HG02610 (cell line): ENCODE data around the gene FANCM.

Source experiments
- ATAC-seq: cut with Tn5 transposase; IDR thresholded peaks from one replicate; pipeline ENCODE4 v1.9.1; 2021; ENCODE audit warnings: mild to moderate bottlenecking, moderate library complexity; ENCODE audit not compliant: unreplicated experiment

The FANCM gene, protein sequence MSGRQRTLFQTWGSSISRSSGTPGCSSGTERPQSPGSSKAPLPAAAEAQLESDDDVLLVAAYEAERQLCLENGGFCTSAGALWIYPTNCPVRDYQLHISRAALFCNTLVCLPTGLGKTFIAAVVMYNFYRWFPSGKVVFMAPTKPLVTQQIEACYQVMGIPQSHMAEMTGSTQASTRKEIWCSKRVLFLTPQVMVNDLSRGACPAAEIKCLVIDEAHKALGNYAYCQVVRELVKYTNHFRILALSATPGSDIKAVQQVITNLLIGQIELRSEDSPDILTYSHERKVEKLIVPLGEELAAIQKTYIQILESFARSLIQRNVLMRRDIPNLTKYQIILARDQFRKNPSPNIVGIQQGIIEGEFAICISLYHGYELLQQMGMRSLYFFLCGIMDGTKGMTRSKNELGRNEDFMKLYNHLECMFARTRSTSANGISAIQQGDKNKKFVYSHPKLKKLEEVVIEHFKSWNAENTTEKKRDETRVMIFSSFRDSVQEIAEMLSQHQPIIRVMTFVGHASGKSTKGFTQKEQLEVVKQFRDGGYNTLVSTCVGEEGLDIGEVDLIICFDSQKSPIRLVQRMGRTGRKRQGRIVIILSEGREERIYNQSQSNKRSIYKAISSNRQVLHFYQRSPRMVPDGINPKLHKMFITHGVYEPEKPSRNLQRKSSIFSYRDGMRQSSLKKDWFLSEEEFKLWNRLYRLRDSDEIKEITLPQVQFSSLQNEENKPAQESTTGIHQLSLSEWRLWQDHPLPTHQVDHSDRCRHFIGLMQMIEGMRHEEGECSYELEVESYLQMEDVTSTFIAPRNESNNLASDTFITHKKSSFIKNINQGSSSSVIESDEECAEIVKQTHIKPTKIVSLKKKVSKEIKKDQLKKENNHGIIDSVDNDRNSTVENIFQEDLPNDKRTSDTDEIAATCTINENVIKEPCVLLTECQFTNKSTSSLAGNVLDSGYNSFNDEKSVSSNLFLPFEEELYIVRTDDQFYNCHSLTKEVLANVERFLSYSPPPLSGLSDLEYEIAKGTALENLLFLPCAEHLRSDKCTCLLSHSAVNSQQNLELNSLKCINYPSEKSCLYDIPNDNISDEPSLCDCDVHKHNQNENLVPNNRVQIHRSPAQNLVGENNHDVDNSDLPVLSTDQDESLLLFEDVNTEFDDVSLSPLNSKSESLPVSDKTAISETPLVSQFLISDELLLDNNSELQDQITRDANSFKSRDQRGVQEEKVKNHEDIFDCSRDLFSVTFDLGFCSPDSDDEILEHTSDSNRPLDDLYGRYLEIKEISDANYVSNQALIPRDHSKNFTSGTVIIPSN (N-terminal part only)

GRCh38 chr14:45135659-45136395, at the start of gene FANCM:
Gene FANCM (plus strand): TSS chr14:45135930. CDS start chr14:45136032, 102 bp downstream.
- ATAC-seq, result peak; percentile 39

DNA sequence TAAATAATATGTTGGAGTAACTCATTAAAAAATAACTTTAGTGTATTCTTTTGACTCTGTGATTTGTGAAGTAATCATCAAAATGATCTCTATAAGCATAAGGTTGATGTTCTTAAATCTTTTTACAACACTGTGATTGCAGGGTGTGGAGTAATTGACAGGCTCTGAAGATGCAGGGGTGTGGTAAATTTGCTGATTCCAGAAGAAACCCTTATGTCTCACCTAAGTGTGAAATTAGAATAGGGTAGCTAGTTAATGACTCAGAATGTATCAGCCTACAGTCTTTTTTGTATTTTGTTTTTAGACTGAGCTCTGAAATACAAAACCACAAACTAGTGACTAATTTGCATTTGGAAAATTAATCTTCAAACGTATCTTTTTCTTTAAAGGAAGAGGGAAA, 45.9 kb upstream of the FANCM start:
- peak; percentile 97 for ATAC-seq

- ATAC-seq, result no peak
Measured at GRCh38 chr14:45091710-45092109, 44.0 kb upstream of the FANCM start.

DNA sequence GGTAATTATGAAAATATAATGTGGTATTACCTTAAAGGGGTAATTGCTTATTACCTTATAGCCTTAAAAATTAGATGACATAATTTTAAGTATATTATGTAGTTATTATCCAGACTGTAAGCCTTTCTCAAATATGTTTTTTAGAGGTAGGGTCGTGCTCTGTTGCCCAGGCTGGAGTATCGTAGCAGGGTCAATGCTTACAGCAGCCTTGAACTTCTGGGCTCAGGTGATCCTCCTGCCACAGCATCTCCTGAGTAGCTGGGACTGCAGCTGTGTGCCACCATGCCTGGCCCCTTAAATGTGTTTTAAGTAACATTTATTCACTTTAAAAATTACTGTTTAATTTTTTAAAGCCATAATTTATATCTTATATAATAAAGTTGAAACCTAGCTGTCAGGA, 41.5 kb upstream of the FANCM start:
- no peak for ATAC-seq

- no peak for ATAC-seq
Measured at GRCh38 chr14:45095143-45095542, 40.6 kb upstream of the FANCM start.

- no peak for ATAC-seq
Measured at GRCh38 chr14:45096218-45096617, 39.5 kb upstream of the FANCM start.

DNA sequence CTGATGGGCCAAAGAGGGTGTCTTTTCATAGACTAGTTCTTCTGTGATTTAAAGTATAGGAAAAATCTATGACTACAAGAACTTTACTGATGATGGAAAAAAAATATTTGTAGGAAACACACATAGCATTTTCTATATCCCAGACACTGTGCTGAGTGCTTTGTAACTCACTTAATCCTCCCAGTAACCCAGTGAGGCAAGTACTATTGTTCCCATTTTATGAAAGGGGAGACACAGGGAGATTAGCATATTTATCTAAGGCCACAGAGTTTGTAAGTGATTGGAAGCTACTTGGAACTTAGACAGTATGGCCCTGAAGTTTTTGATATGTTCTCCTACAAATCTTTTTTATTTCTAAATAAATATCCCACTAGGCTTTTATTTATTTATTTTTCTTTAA, 31.9 kb upstream of the FANCM start:
- ATAC-seq, result no peak

- no peak for ATAC-seq
Measured at GRCh38 chr14:45104561-45104960, 31.2 kb upstream of the FANCM start.

DNA sequence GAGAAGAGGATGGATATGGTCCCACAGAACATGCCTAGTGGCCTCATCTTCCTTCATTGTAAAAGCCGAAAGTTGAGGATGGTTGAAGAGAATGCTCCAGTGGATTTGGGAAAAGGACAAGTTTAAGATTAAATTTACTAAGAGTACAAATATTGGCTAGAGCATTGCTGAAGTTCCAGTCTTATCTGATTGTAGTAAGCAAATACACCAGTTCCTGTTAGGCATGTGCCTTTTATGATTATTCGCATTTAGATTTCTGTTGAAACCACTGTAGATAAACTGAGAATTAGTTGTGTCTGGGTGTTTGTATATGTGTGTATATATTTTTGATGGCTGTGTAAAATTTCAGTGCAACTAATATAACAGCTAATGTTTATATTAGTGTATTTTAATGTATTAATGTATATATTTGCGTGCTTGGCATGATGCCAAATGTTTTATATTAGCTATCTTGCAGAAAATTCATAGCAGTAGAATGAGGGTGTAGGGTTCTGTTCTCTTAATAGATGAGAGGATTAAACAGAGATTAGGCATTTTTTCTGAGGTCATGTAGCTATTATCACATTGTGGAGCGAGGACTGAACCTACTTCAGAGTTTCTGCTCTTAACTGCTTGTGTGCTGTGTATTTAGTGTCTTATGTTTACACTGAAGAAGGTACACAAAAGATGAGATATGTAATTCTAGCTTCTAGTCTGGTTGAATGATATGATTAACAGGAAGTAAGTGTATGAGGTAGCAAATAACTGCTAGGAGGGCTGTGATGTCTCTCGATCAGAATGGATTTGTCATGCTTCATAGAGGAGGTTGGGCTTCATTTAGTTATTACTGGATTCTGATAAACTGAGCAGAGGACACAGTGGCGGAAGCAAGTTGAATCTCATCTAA, 22.6 kb upstream of the FANCM start:
- no peak for ATAC-seq

DNA sequence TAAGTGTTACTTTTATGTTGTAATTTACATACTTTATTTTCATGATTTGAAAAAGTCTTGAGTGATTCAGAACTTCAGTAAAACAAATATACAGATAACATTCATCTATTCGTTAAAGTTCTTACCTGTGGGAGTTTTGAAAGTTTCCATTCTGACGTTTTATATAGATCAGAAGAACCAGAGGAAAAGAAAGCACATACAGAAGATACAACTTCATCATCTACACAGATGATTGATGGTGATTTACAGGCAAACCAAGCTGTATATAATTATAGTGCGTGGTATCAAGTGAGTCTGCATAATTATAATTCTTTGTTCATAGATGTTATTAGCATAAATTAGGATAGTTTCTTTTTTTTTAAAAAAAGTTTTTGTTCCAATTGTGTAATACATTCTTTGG, 21.4 kb upstream of the FANCM start:
- no peak for ATAC-seq

DNA sequence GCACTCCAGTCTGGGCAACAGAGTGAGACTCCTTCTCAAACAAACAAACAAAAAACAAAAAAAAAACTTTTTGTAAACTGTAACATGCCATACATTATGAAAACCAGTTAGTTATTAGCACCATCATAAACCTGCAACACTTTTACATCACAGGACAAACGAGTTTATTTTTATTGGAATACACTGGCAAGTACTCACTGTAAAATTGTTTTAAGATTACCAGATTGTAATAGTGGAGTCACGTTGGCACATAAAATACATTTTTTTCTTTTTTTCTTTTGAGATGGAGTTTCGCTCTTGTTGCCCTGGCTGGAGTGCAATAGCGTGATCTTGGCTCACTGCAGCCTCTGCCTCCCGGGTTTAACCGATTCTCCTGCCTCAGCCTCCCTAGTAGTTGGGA, 17.1 kb upstream of the FANCM start:
- no peak for ATAC-seq

DNA sequence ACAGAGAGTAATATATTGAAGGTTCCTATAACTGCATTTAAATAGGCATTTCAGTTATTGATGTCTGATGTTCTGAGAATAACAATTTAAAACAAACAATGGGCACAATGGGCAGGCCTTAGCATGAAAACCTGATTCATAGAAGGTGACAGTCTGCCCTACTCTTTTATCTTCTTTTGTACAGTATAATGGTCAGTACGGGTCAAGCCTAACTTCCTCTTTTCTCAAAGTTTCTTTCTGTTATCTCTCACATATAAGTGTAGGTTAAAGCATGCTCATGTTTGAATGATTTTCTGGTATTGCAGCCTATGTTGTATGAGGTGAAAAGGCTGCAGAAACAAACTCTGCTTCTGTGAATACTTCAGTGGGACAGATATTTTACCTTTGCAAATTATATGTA, 15.6 kb upstream of the FANCM start:
- ATAC-seq, result no peak

DNA sequence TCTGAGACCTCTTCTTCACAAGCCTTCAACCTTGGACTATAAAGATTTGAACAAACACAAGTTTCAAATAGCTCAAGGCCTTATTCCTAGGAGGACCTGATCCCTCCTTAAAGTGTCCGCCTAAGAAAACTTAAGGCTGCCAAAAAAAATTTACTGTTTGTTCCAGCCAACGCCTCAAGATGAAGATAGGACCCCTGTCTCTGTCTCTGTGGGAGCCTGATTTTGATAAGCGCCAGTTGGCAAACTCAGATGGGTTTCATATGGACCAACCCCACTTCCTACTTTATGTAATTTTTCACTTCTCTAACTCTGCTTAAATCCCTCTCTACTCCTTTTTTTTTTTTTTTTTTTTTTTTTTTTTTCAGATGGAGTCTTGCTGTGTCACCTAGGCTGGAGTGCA, 12.5 kb upstream of the FANCM start:
- no peak for ATAC-seq

DNA sequence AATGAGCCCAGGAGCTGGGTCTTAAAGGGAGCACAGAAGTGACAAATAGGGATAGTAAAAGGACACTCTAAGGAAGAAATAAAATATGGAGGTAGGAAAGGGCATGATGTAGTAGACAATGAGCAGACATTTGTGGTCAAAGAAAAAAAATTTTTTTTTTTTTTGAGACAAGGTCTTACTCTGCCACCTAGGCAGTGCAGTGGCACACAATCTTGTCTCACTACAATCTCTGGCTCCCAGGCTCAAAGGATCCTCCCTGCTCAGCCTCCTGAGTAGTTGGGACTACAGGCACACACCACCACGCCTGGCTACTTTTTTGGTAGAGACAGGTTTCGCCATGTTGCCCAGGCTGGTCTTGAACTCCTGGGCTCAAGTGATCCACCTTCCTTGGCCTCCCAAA, 10.0 kb upstream of the FANCM start:
- ATAC-seq, result no peak

DNA sequence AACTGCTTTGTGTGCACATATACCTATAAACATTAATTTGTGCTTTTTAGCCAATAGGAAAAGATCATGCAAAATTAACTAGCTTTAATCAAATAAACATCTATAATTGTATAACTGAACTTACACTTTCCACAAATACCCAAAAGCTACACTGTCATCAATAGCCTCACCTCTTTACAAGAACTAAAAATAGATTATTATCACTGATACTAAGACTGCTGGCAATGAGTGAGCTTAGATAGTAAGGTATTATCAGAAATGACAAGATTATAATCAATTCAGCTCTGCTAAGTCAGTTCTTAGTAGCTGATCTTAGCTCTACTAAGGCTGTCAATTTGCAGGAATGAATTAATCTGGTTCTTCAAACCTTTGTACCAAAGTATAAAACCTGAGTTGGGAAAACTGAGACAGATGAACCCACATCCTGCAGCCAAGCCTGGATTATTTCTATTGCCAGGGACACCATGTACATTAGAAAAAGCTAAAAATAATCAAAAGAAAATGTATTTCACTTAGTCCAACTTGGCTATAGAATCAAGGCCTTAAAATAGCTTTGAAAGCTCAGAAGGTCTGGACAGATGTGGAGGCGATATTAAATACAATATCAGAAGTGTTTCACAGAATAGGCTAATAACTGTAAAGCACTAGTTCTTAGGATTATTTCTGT, 6.6 kb upstream of the FANCM start:
- no peak for ATAC-seq

DNA sequence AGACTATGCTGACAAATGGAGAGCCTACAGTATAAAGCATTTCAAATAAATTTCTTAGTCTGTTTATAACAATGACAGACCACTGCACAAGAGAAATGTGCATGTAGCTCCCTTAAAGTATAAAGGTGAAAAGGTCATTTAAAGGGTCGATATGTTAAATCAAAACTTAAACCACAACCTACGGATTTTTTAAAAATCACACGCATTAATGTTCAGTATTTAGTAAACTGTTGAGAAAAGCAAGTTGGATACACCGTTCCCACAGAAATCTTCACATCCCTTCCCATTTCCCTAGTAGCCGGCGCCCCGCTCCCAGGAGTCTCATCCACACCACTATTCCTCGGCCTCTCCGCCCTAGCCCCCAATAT, 2.1 kb upstream of the FANCM start:
- no peak for ATAC-seq

DNA sequence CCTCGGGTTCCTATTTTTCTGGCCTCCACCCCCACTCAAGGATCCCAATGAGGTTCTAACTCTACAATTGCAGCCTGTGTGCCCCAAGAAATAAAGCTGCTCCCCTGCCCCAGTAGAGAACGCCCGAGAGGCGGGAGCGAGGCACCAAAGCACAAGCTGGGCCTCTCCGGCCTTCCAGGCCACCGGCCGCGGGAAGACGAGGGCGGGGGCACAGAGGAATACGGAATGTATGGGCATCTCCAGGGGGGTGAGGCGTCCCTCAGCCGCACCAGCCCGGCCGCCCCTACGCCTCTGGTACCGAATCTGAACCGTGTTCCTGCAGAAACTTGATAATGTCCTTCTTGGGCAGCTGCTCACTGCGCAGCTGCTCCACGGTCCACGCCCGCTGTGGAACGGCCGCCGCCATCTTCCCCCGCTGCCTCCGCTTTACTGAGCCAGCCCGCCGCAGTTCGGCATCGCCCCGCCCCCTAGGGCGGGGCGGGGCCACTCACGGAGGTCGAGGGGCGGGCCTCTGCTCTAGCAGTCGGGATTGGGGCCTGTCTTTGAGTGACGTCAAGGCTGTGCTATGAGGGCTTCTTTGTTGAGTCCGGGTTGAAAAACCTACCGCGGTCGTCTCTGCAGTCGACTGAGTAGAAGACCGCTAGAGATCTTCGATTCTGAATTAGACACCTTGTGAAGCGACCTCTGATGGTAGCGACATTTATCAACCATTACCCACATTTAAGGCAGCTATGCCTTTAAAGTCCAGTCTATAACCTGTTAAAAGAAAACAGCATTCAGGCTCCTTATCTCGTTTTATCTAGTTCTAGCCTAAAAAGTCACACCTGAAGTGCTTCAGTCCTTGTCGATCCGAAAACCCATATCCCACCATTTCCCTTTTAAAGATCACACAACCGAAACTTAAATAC, 1.4 kb upstream of the FANCM start, which contains the start of gene FKBP3:
Gene FKBP3 (minus strand): TSS at position 431 of the 908 bp plus-strand sequence. CDS start 25 bp downstream, at position 406.
- ATAC-seq, result peak; percentile 94

DNA sequence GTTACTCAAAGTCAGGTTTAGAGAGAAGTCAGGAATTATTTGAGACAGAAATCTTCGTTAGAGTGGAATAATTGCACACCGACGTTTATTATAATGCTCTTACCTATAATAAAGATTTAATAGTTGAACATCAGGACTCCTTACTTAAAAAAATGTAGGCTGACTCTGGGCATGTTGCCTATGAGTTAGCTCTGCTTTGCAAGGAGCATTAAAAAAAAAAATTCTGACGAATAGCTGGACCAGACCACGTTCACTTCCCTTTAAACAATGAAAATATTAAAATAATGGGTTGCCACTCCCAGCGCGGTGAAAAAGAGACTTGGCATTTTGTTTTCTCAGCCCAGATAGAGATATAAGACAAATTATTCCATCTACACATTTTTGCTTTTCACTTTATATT, 574 bp upstream of the FANCM start:
- no peak for ATAC-seq
